ENCODE data around the gene PGM2L1. TPM values are rescaled to one million over a fixed set of nuclear protein-coding genes. Genes with fewer than 3 reads are reported as not detected.

PGM2L1 gene
- total and polyA plus RNA-seq, 2 of the 13 experiments (the other 11 are each of a cell fraction or from before 2014, with no cell fraction given) = 0.57 to 1.2 TPM

DNA sequence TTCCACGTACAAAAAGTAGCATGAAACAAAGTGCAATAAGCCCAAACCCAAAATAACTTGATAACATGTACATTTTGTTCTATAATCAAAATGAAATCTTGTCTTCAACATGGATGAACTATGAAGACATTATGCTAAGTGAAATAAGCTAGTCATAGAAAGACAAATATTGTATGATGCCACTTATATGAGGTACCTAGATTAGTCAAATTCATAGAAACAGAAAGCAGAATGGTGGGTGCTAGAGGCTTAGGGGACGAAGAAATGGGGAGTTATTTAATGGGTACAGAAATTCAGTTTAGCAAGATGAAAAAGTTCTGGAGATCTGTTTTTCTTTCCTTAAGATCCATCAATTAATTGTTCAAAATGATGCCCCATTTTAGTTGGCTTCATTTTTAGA, 7.5 kb downstream of the PGM2L1 start:
- H4K20me1 ChIP-seq (ENCODE audit: insufficient read depth, low read length) = no peaks in the 10 kb centered on the region
- no peaks in the 10 kb centered on the region for H3K36me3 ChIP-seq (replicated peaks in 1 of 2; ENCODE audit: control insufficient read depth in 1 of 2, insufficient read depth in 2 of 2, low read length in 2 of 2)
- no TSS peak for BruUV-seq (replicated peaks)
- H3K4me3 ChIP-seq (replicated peaks in 1 of 3; ENCODE audit: insufficient read depth in 1 of 3, low read depth in 2 of 3, low read length in 3 of 3) = no peak overlapping the region
- no peak overlapping the region for H3K27ac ChIP-seq (ENCODE audit: extremely low read length, insufficient read depth, low read length)
- H2AFZ ChIP-seq (ENCODE audit: low read length) = no peak overlapping the region
- WGBS (ENCODE audit: low lambda C conversion rate) = 41% methylated on average over 2 of the region's 2 CpGs
- no peaks in the 10 kb centered on the region for H3K27me3 ChIP-seq (ENCODE audit: control insufficient read depth in 1 of 2, insufficient read depth in 2 of 2, low read length in 2 of 2)
- DNase-seq (ENCODE audit: low spot score) (no peak), ATAC-seq (no peak), FAIRE-seq (no peak)
- H3K4me1 ChIP-seq (ENCODE audit: insufficient read depth, low read length) = no peaks in the 10 kb centered on the region
- H3K79me2 ChIP-seq (ENCODE audit: insufficient read depth, low read length) = no peaks in the 10 kb centered on the region
- no peaks in the 10 kb centered on the region for H3K9me3 ChIP-seq (ENCODE audit: low read length)
- TF ChIP-seq ZFP62 (CRISPR knock-in tag; IDR thresholded peaks at IDR 0.05) (no peak), HNRNPK (IDR thresholded peaks at IDR 0.05; ENCODE audit: low read depth, low read length, poor library complexity, severe bottlenecking) (peak; percentile 17), ZMYM3 (CRISPR knock-in tag; IDR thresholded peaks at IDR 0.05) (no peak), HIVEP1 (CRISPR knock-in tag; IDR thresholded peaks at IDR 0.05) (no peak)
- intact Hi-C loops (cut with micrococcal nuclease; ENCODE audit: unreplicated experiment) (no loop called here), in situ Hi-C loops (cut with HindIII; ENCODE audit: extremely low pct_ligation_motif_present, low pct_unique_long_range_greater_than_20kb) (loop anchor here (10.0 kb wide), 1 partner anchor 54 kb away; no protein-coding TSS in a partner anchor)
- H3K4me2 ChIP-seq (ENCODE audit: low read depth, low read length) = no peak overlapping the region
- ChIA-PET POLR2A (no interaction called here), CTCF (ENCODE audit: low intra/inter-chr PET ratio, low total read pairs) (no interaction called here)
- no peak overlapping the region for H3K9ac ChIP-seq (ENCODE audit: insufficient read depth, low read depth, low read length)

DNA sequence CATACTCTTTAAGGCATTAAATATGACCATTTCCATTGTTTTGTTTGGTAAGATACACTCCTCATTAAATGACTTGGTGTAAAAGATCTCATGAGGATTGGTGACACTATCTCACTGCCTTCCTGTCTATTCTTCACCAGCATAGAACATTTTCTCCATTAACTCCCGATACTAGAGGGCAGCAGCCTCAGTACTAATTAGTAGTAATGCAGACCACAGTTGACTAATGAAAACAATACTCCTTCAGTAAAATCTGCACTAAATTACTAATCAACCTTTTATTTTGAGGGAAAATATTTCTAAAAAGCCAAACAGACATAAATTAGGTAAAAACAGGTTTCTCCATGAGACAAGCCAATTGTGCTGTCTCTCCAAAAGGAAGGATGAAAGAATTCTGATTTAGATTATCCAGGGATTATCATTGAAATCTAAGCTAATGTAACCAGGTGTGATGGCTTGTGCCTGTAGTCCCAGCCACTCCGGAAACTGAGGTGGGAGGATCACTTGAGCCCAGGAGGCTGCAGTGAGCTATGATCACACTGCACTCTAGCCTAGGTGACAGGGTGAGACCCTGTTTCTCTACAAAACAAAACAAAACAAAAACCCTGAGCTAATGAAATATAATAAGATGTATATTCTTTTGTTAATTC, 9.4 kb downstream of the PGM2L1 start:
- in situ Hi-C loops (cut with HindIII; ENCODE audit: extremely low pct_ligation_motif_present, low pct_unique_long_range_greater_than_20kb) (no loop called here), intact Hi-C loops (cut with micrococcal nuclease; ENCODE audit: unreplicated experiment) (loop anchor here (1.0 to 2.0 kb wide), 2 partner anchors 60 to 182 kb away; no protein-coding TSS in a partner anchor)
- Histone ChIP-seq H3K27me3 (ENCODE audit: control insufficient read depth in 1 of 2, insufficient read depth in 2 of 2, low read length in 2 of 2) (no peaks in the 10 kb centered on the region; a peak in 1 of 5 replicates), H3K4me3 (replicated peaks in 1 of 3; ENCODE audit: insufficient read depth in 1 of 3, low read depth in 2 of 3, low read length in 3 of 3) (no peak overlapping the region), H3K9me3 (ENCODE audit: low read length) (no peaks in the 10 kb centered on the region), H2AFZ (ENCODE audit: low read length) (no peak overlapping the region), H3K27ac (ENCODE audit: extremely low read length, insufficient read depth, low read length) (no peak overlapping the region), H3K36me3 (replicated peaks in 1 of 2; ENCODE audit: control insufficient read depth in 1 of 2, insufficient read depth in 2 of 2, low read length in 2 of 2) (no peaks in the 10 kb centered on the region), H4K20me1 (ENCODE audit: insufficient read depth, low read length) (no peaks in the 10 kb centered on the region), H3K4me1 (ENCODE audit: insufficient read depth, low read length) (peaks cover 9% of the 10 kb centered on the region), H3K79me2 (ENCODE audit: insufficient read depth, low read length) (no peaks in the 10 kb centered on the region), H3K4me2 (ENCODE audit: low read depth, low read length) (no peak overlapping the region), H3K9ac (ENCODE audit: insufficient read depth, low read depth, low read length) (no peak overlapping the region)
- POLR2A ChIA-PET = no interaction called here
- FAIRE-seq (no peak), ATAC-seq (peak; percentile 68), DNase-seq (ENCODE audit: low spot score) (peak; percentile 42)
- WGBS (ENCODE audit: low lambda C conversion rate) = 0% methylated on average over 2 of the region's 2 CpGs
- no TSS peak for BruUV-seq (replicated peaks)
- CTCF ChIA-PET (ENCODE audit: low intra/inter-chr PET ratio, low total read pairs) = interaction anchor here (1.4 to 3.2 kb wide), 2 partner anchors 59 to 182 kb away, joined by 4 to 43 read pairs; no protein-coding TSS in a partner anchor
- TF ChIP-seq SPEN (CRISPR knock-in tag; IDR thresholded peaks at IDR 0.05; ENCODE audit: low read depth) (no peak), ZBTB3 (CRISPR knock-in tag; IDR thresholded peaks at IDR 0.05; ENCODE audit: borderline replicate concordance, low read depth) (no peak), ATF7-NPFF (CRISPR knock-in tag; IDR thresholded peaks at IDR 0.05; ENCODE audit: low read depth) (no peak), THAP7 (CRISPR knock-in tag; IDR thresholded peaks at IDR 0.05) (no peak), TCF7 (IDR thresholded peaks at IDR 0.05; ENCODE audit: low read depth) (no peak)
- TF ChIP-seq, protein P1, sequence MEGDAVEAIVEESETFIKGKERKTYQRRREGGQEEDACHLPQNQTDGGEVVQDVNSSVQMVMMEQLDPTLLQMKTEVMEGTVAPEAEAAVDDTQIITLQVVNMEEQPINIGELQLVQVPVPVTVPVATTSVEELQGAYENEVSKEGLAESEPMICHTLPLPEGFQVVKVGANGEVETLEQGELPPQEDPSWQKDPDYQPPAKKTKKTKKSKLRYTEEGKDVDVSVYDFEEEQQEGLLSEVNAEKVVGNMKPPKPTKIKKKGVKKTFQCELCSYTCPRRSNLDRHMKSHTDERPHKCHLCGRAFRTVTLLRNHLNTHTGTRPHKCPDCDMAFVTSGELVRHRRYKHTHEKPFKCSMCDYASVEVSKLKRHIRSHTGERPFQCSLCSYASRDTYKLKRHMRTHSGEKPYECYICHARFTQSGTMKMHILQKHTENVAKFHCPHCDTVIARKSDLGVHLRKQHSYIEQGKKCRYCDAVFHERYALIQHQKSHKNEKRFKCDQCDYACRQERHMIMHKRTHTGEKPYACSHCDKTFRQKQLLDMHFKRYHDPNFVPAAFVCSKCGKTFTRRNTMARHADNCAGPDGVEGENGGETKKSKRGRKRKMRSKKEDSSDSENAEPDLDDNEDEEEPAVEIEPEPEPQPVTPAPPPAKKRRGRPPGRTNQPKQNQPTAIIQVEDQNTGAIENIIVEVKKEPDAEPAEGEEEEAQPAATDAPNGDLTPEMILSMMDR (CRISPR knock-in tag; IDR thresholded peaks at IDR 0.05) = peak; percentile 76
